ENCODE data around the gene USP7. TPM values are rescaled to one million over a fixed set of nuclear protein-coding genes. Genes with fewer than 3 reads are reported as not detected.

Gene USP7
- polyA plus RNA-seq, 1 donor: 110 TPM

Other genes with a start within 250 kb of the USP7 start
- 19.4 TPM for gene TMEM186, start 166.3 kb downstream of the USP7 start, polyA plus RNA-seq
- 40.3 TPM for gene PMM2, start 166.1 kb downstream of the USP7 start, polyA plus RNA-seq
- 81.0 TPM for gene CARHSP1, start 94.9 kb downstream of the USP7 start, polyA plus RNA-seq
- gene LITAFD, start 81.6 kb downstream of the USP7 start, polyA plus RNA-seq: 1.8 TPM
- gene HAPSTR1, start 127.7 kb upstream of the USP7 start, polyA plus RNA-seq: 31.4 TPM

Measured in large intestine (tissue), 1 donor.